Measurements from ENCODE around the gene PHC2.

The PHC2 gene

DNA sequence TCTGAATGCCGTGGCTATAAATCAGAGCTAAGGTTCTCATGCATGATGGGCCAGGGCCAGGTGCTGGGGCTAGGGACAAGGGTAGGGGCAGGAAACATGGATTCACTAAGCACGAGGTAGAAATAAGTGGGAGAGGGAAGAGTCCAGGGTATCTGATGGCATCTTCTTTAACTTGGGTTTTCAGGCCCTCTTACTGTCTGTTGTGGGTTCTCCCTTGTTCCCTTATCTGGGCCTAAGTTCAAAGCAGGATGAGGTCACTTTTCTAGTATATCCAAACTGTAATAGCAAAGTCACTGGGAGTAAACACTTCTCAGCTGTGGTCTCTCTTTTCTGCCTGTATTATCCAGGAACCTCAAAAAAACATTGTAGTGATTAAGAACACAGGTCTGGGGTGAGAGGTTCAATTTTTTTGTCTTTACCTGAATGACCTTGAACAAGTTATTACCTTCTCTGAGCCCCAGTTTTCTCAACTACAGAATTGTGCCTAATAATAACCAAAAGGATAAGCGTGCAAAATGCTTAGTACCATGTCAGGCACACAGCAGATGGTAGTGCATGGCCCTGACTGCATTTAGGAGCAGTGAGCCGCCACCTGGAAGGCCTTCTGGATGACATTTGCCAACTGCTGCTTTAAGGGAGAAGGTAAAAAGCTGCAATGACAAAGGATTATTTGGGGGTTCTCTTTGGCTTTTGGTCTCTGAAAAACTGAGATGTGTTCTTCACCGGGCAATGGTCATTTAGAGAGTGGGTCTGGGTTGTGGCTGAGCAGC is 56.4 kb downstream of the PHC2 start:
- in situ Hi-C loops (cut with MboI; ENCODE audit: low sequenced_read_pairs) = no loop called here

DNA sequence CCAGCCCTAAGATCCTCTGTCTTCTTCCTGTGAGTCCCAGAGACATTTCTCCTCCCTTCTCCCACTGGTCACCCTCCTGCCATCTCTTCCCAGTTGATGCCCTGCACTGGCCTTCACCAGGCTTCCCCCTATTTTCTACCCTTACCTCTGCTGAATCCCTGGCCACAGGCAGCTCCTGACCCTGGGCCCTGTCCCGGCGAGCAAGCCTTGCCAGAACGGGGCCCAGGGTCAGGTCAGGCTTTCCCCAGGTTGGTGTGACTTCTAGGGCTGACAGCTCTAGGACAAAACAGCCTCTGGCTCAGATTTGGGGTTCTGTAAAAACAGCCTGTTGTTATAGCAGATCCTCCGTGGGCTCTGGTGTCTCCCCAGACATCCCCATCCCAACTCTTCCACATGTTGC is 57.3 kb downstream of the PHC2 start:
- in situ Hi-C loops (cut with MboI; ENCODE audit: low sequenced_read_pairs) = no loop called here

DNA sequence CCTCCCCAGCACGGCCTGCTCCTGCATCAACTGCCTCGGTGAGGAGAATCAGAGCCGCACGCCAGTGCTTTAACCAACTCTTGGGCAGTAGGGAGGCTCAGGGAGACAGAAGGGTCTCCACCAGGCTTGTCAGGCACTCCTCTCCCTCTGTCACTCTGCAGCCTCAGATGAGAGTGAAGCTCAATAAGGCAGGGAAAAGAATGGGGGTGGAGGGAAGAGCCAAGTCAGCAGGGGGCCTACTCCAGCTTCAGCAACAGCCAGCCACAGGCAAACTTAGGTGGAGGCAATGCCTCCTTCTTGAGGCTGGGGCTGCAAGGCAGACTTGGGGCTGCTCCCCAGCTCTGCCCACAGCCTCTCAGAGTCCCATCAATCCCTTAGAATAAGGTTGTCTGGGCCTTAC is 58.2 kb downstream of the PHC2 start:
- in situ Hi-C loops (cut with MboI; ENCODE audit: low sequenced_read_pairs) = no loop called here

GRCh38 chr1:33372162-33372561 is 58.7 kb downstream of the PHC2 start:
- in situ Hi-C loops (cut with MboI; ENCODE audit: low sequenced_read_pairs) = no loop called here

DNA sequence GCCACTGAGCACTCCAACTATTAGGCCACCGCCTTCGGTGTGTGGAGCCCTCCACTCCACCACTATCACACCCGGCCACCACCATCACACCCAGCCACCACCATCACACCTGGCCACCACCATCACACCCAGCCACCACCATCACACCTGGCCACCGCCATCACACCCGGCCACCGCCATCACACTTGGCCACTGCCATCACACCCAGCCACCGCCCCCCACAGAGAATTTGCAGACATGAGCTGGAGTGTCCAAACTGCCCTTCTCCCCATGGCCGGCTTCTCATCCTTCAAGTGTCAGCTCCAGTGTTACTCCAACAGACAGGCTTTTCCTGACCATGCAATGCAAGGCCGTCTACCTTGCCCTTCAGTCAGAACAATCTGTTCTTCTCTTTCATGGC is 59.6 kb downstream of the PHC2 start:
- in situ Hi-C loops (cut with MboI; ENCODE audit: low sequenced_read_pairs) = no loop called here

DNA sequence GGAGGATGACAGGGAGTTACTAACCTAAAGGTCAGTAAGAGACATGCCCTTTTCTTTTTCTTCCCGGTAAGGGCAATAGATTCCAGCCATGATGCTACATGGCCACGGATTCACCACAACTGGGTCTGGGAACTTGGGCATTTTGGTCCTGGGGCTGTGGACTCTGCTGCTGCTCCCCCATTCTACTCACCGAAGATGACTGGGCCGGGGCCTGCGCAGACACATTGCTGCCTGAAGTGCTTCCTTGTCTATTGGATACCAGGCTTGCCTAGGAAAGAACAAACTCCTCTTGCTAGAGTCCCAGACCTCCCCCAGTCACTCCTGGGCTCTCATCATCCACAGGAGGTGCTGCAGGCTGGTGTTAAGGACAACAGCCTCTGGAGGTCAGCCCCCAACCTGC is 60.1 kb downstream of the PHC2 start:
- in situ Hi-C loops (cut with MboI; ENCODE audit: low sequenced_read_pairs) = no loop called here

GRCh38 chr1:33370301-33370700 is 60.6 kb downstream of the PHC2 start:
- in situ Hi-C loops (cut with MboI; ENCODE audit: low sequenced_read_pairs) = no loop called here

- in situ Hi-C loops (cut with MboI; ENCODE audit: low sequenced_read_pairs) = no loop called here
These were observed 61.1 kb downstream of the PHC2 start for GRCh38 chr1:33369764-33370163.

- in situ Hi-C loops (cut with MboI; ENCODE audit: low sequenced_read_pairs) = no loop called here
These were observed 61.8 kb downstream of the PHC2 start for GRCh38 chr1:33369081-33369480.

DNA sequence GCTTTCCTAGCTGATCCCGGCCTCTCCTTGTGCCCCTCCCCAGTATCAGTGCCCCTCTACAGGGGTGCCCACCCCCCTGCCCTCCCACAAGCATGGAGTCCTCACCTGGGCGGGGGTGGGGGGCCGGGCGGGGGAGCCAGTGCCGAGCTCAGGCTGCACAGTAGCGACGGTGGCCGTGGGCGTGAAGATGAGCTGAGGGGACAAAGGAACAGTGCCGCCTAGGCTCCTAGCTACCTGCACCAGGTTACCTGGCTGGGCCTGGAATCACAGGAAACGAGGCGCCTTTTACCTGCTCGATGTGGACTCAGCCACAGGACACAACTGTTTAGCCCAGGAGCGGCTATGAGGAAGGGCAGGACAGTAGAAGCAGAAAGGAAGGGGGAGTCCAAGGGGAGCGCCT is 62.5 kb downstream of the PHC2 start:
- in situ Hi-C loops (cut with MboI; ENCODE audit: low sequenced_read_pairs) = no loop called here

- in situ Hi-C loops (cut with MboI; ENCODE audit: low sequenced_read_pairs) = no loop called here
These were observed 63.1 kb downstream of the PHC2 start for GRCh38 chr1:33367485-33368405.

DNA sequence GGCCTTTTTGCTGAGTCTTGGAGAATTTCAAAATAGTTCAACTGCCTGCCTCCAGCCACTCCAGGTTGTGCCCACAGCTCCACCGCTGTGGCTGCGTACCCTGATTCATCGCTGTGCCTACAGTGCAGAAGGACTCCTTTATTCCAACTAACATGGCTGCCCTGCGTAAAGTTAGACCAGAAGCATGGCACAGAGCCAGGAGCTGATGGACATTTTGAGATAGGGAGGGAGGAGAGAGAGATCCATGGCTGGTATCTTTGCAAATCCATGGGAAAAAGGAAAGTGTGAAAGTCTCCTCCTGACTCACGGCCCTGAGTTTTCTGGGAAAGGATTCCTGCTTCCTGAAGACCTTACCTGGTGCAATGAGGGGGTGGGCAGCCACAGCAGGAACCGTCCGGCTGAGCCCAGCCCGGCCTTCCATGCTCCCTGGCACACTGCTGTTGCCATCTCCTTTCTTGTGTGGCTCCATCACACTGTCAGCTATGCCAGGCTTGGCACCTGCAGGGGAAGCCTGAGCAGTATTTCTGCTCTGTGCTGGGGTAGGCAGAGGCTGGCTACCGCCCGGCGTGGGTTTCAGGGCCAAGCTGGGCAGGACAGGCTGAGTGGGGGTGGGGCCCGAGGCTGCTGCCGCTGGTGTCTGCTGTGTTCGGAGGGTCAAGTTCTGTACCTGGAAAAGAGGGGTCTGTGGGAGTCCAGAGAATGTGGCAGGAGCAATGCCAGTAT is 64.0 kb downstream of the PHC2 start:
- in situ Hi-C loops (cut with MboI; ENCODE audit: low sequenced_read_pairs) = no loop called here

- in situ Hi-C loops (cut with MboI; ENCODE audit: low sequenced_read_pairs) = no loop called here
These were observed 65.3 kb downstream of the PHC2 start for GRCh38 chr1:33365560-33365997.

DNA sequence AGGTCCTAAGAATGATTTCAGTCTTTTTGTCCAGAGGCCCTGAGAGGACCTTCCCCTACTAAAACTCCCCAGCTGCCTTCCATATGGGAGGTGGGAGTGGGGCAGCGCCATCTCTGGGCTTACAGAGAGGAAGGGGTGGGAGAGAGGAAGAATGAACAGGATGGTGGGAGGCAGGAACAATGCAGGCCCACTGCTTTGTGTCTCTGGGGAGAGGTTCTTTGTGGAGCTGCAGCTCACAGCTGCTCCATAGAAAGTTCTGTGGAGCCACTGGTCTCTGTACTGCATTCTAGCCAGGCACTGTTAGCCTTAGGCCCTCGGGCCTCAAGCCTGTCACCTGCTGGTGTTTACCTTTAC is 66.4 kb downstream of the PHC2 start:
- in situ Hi-C loops (cut with MboI; ENCODE audit: low sequenced_read_pairs) = no loop called here

- in situ Hi-C loops (cut with MboI; ENCODE audit: low sequenced_read_pairs) = no loop called here
These were observed 67.4 kb downstream of the PHC2 start for GRCh38 chr1:33363470-33363861.

GRCh38 chr1:33363021-33363420 is 67.9 kb downstream of the PHC2 start:
- in situ Hi-C loops (cut with MboI; ENCODE audit: low sequenced_read_pairs) = no loop called here

DNA sequence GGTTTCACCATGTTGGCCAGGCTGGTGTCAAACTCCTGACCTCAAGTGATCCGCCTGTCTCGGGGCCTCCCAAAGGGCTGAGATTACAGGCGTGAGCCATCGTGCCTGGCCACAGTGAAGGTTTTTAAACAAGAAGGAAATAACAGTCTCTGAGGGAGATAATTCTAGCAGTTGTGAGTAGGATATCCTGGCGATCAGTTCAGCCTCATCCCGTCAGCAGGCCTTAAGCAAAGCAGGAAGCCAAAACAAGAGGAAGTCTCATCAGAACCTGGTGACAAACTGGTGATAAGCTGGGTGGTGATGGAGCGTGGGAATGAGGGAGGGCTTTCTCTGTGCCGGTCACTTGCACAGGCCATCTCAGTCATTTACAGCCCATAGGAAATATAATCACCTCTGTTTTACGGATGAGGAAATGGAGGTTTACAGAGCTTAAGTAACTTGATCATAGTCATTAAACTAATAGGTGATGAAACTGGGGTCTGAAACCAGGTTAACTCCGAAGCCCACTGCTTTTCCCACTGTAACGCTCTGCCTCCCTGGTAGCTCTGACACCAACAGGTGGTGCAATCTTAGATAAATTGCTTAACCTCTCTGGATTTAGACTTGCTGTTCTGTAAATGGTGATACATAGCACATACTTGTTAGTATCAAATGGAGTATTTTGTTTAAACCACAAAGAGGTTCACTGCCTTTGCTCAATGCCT is 69.2 kb downstream of the PHC2 start:
- in situ Hi-C loops (cut with MboI; ENCODE audit: low sequenced_read_pairs) = no loop called here

DNA sequence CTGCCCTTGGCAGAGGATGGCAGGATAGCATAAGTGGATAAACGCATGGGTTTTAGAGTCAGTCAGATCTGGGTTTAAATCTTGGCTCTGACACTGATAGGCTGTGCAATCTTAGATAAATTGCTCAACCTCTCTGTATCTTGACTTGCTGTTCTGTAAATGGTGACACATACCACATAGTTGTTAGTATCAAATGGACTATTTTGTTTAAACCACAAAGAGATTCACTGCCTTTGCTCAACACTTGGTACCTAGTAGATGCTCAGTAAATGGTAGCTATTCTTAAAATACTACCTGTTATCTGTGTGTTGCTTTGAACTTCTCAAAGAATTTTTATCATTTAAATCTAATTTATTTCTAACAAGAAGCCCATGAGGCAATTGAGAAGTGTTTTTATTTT is 70.5 kb downstream of the PHC2 start:
- in situ Hi-C loops (cut with MboI; ENCODE audit: low sequenced_read_pairs) = no loop called here

DNA sequence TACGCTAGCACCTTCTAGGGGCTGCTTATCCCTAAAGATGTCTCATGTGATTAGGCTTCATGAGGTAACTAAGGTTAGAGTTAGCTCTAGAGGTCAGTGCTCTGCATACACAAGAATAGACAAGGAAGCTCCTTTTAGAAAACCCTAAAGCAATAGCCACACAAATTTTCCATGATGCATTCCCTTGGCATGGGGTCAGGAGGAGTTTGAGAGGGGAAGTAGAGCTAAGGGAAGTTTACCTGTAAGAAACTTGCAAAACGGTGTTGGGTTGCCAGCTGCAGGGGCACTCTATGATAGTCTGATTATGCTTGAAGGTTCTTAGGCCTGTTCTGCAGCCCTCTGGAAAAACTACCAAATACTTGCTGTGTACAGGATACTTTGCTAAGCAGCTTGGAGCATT is 71.0 kb downstream of the PHC2 start:
- in situ Hi-C loops (cut with MboI; ENCODE audit: low sequenced_read_pairs) = no loop called here

- in situ Hi-C loops (cut with MboI; ENCODE audit: low sequenced_read_pairs) = no loop called here
These were observed 71.9 kb downstream of the PHC2 start for GRCh38 chr1:33358795-33359503.

Measured in HL-60/S4 treated with phorbol 12-myristate 13-acetate at 8.2 ng/mL for 4 days and 3 days (cell line).